ENCODE results near the gene ATP9A.

ATP9A gene

GRCh38 chr20:51654495-51654894 is 113.7 kb downstream of the ATP9A start:
- no peak for TF ChIP-seq CTCF (conservative IDR thresholded peaks at IDR 0.05)
- peak overlapping the region; percentile 65 for H3K27ac ChIP-seq

- peak overlapping the region; percentile 65 for H3K27ac ChIP-seq
- no peak for TF ChIP-seq CTCF (conservative IDR thresholded peaks at IDR 0.05)
These were observed 114.1 kb downstream of the ATP9A start for GRCh38 chr20:51654060-51654459.

GRCh38 chr20:51653226-51653625 is 115.0 kb downstream of the ATP9A start:
- no peak for TF ChIP-seq CTCF (conservative IDR thresholded peaks at IDR 0.05)
- H3K27ac ChIP-seq, result peak overlapping the region; percentile 65

GRCh38 chr20:51651921-51652549 is 116.2 kb downstream of the ATP9A start:
- H3K27ac ChIP-seq, result peak overlapping the region; percentile 65
- TF ChIP-seq CTCF (conservative IDR thresholded peaks at IDR 0.05), result no peak

GRCh38 chr20:51650685-51651134 is 117.5 kb downstream of the ATP9A start:
- no peak for TF ChIP-seq CTCF (conservative IDR thresholded peaks at IDR 0.05)
- no peak overlapping the region for H3K27ac ChIP-seq

- TF ChIP-seq CTCF (conservative IDR thresholded peaks at IDR 0.05), result no peak
- no peak overlapping the region for H3K27ac ChIP-seq
These were observed 119.6 kb downstream of the ATP9A start for GRCh38 chr20:51648571-51648947.

GRCh38 chr20:51647674-51648570 is 120.3 kb downstream of the ATP9A start:
- TF ChIP-seq CTCF (conservative IDR thresholded peaks at IDR 0.05), result no peak
- H3K27ac ChIP-seq, result no peak overlapping the region

Data from VCaP (cell line).